Suprapubic skin (tissue), 3 donors: ENCODE measurements around the gene CSMD2.

Experiments used
- CTCF ChIP-seq, 2 donors: fragments of 200-600 bp in 1 of 2; fragments of 450-650 bp in 1 of 2; sonication (generic) in 1 of 2; IDR thresholded peaks; one replicate each; pipeline ENCODE4 v1.5.1; 2016 to 2019; ENCODE audit warnings: antibody characterized with exemption in 2 of 2, mild to moderate bottlenecking in 1 of 2, moderate library complexity in 1 of 2
- POLR2A ChIP-seq, 2 donors: fragments of 450-650 bp; IDR thresholded peaks; one replicate each; pipeline ENCODE4 v1.6.1; 2017; ENCODE audit warnings: antibody characterized with exemption in 2 of 2, mild to moderate bottlenecking in 2 of 2, moderate library complexity in 2 of 2

DNA sequence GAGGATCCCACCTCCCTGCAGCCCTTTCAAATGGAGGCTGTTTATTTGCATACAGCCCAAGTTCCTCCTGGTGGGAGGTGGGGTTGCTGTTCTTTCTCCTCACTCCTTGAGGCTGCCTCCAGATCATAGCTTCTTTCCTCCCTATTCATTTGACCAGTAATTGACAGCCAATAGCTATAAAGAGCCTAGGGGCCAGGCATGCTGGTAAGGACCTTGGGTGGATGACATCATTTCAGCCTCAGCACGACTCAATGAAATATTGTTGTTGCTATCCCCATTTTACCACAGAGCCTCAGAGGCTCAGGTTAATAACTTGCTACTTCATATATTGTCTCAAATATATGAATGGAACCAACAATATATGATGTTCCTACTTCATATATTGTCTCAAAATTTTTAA, 661.5 kb downstream of the CSMD2 start:
- TF ChIP-seq POLR2A (IDR thresholded peaks at IDR 0.05) (no peak), CTCF (IDR thresholded peaks at IDR 0.05) (no peak)
